ENCODE results near the gene PXN. TPM values are rescaled to one million over a fixed set of nuclear protein-coding genes. Genes with fewer than 3 reads are reported as not detected.
"Not testable (repeated sequence)": the region's sequence is repeated elsewhere in the genome, so short reads cannot be mapped to it uniquely, and the experiment has no call there.

Gene PXN
- total and polyA plus RNA-seq, 2 experiments from 2014 or later, result 43.8 to 67.9 TPM

GRCh38 chr12:120211904-120212283, 53.6 kb downstream of the PXN start:
- Histone ChIP-seq H3K36me3 (peaks cover 18% of the 10 kb centered on the region), H3K4me1 (ENCODE audit: low read depth) (no peaks in the 10 kb centered on the region), H3K4me3 (no peak overlapping the region), H3K9me3 (ENCODE audit: low read depth) (no peaks in the 10 kb centered on the region), H3K27me3 (no peaks in the 10 kb centered on the region), H3K27ac (no peak overlapping the region)
- no peak for DNase-seq (ENCODE audit: low read depth in 1 of 2, low spot score in 1 of 2)
- TF ChIP-seq, protein P1, sequence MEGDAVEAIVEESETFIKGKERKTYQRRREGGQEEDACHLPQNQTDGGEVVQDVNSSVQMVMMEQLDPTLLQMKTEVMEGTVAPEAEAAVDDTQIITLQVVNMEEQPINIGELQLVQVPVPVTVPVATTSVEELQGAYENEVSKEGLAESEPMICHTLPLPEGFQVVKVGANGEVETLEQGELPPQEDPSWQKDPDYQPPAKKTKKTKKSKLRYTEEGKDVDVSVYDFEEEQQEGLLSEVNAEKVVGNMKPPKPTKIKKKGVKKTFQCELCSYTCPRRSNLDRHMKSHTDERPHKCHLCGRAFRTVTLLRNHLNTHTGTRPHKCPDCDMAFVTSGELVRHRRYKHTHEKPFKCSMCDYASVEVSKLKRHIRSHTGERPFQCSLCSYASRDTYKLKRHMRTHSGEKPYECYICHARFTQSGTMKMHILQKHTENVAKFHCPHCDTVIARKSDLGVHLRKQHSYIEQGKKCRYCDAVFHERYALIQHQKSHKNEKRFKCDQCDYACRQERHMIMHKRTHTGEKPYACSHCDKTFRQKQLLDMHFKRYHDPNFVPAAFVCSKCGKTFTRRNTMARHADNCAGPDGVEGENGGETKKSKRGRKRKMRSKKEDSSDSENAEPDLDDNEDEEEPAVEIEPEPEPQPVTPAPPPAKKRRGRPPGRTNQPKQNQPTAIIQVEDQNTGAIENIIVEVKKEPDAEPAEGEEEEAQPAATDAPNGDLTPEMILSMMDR (IDR thresholded peaks at IDR 0.05; ENCODE audit: low read depth, low read length), result no peak

GRCh38 chr12:120211243-120211903, 54.2 kb downstream of the PXN start:
- Histone ChIP-seq H3K27me3 (no peaks in the 10 kb centered on the region), H3K36me3 (peaks cover 18% of the 10 kb centered on the region), H3K27ac (no peak overlapping the region), H3K4me1 (ENCODE audit: low read depth) (no peaks in the 10 kb centered on the region), H3K9me3 (ENCODE audit: low read depth) (no peaks in the 10 kb centered on the region), H3K4me3 (no peak overlapping the region)
- DNase-seq (ENCODE audit: low read depth in 1 of 2, low spot score in 1 of 2), result no peak
- TF ChIP-seq, protein P1 (IDR thresholded peaks at IDR 0.05; ENCODE audit: low read depth, low read length), result no peak

DNA sequence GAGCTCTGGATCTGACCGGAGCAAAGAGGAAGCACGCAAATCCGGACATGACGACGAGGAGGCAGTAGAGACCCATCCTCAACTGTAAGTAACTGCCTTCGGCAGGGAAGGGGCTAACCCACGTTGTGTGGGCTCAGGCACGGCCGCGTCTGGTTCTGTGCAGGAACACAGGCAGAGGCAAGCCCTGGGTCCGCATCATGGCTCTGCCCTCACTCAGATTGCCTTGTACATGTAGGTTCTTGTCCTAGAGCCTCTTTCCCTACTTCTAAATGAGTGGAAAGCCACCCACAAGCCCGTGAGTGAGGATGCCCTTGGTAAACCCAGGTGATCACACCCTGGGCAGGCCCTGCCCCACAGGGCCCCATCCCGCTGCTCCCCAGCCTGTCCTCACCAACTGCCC, 55.7 kb downstream of the PXN start:
- DNase-seq (ENCODE audit: low read depth in 1 of 2, low spot score in 1 of 2), result no peak
- no peak overlapping the region for H3K4me3 ChIP-seq
- H3K27ac ChIP-seq, result no peak overlapping the region
- no peaks in the 10 kb centered on the region for H3K9me3 ChIP-seq (ENCODE audit: low read depth)
- TF ChIP-seq, protein P1 (IDR thresholded peaks at IDR 0.05; ENCODE audit: low read depth, low read length), result no peak
- H3K27me3 ChIP-seq, result no peaks in the 10 kb centered on the region
- peaks cover 18% of the 10 kb centered on the region for H3K36me3 ChIP-seq
- H3K4me1 ChIP-seq (ENCODE audit: low read depth), result no peaks in the 10 kb centered on the region

GRCh38 chr12:120207227-120207626, 58.3 kb downstream of the PXN start:
- TF ChIP-seq, protein P1 (IDR thresholded peaks at IDR 0.05; ENCODE audit: low read depth, low read length), result no peak
- H3K36me3 ChIP-seq, result peaks cover 7% of the 10 kb centered on the region
- DNase-seq (ENCODE audit: low read depth in 1 of 2, low spot score in 1 of 2), result no peak
- no peaks in the 10 kb centered on the region for H3K9me3 ChIP-seq (ENCODE audit: low read depth)
- no peak overlapping the region for H3K27ac ChIP-seq
- no peaks in the 10 kb centered on the region for H3K27me3 ChIP-seq
- H3K4me1 ChIP-seq (ENCODE audit: low read depth), result no peaks in the 10 kb centered on the region
- no peak overlapping the region for H3K4me3 ChIP-seq

DNA sequence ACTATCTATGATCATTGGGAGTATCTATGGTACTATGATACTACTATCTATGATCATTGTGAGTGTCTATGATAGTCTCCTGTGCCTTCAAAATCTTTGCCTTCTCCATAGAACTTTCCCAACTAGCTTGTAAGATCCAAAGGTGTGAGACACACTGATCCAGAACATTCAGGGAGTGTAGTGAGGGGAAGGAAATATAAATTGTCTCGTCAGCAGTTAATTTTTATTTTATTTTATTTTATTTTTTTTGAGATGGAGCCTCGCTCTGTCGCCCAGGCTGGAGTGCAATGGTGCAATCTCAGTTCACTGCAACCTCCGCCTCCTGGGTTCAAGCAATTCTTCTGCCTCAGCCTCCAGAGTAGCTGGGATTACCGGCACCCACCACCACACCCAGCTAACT, 58.7 kb downstream of the PXN start:
- H3K27ac ChIP-seq; H3K36me3 ChIP-seq; H3K4me3 ChIP-seq; H3K9me3 ChIP-seq (ENCODE audit: low read depth); H3K4me1 ChIP-seq (ENCODE audit: low read depth); H3K27me3 ChIP-seq; DNase-seq (ENCODE audit: low read depth in 1 of 2, low spot score in 1 of 2): not testable (repeated sequence)

- H3K36me3 ChIP-seq, result peaks cover 3% of the 10 kb centered on the region
- DNase-seq (ENCODE audit: low read depth in 1 of 2, low spot score in 1 of 2), result no peak
- H3K4me1 ChIP-seq (ENCODE audit: low read depth), result no peaks in the 10 kb centered on the region
- no peaks in the 10 kb centered on the region for H3K27me3 ChIP-seq
- TF ChIP-seq, protein P1 (IDR thresholded peaks at IDR 0.05; ENCODE audit: low read depth, low read length), result no peak
- no peak overlapping the region for H3K4me3 ChIP-seq
- H3K9me3 ChIP-seq (ENCODE audit: low read depth), result no peaks in the 10 kb centered on the region
- H3K27ac ChIP-seq, result no peak overlapping the region
These were observed 59.3 kb downstream of the PXN start for GRCh38 chr12:120206228-120206627.

All from cardiac muscle cell (in vitro differentiated cells and primary cell).